HG02885 (cell line): Measurements from ENCODE around the gene TYROBP.
"Not testable (repeated sequence)": the region's sequence is repeated elsewhere in the genome, so short reads cannot be mapped to it uniquely, and the experiment has no call there.

Experiments
- ATAC-seq: cut with Tn5 transposase; IDR thresholded peaks from one replicate; pipeline ENCODE4 v1.9.1; 2021; ENCODE audit warnings: mild to moderate bottlenecking; ENCODE audit not compliant: unreplicated experiment, poor library complexity

Gene TYROBP

GRCh38 chr19:35908010-35908441 lies at the start of gene TYROBP:
Gene TYROBP, minus strand, starts transcription at chr19:35908295. Its CDS starts 67 bp downstream, at chr19:35908228.
- no peak for ATAC-seq

- ATAC-seq = not testable (repeated sequence)
Observed at GRCh38 chr19:35957411-35957810, 49.3 kb upstream of the TYROBP start.

GRCh38 chr19:35955881-35956634 lies 48.0 kb upstream of the TYROBP start:
- ATAC-seq = no peak

- ATAC-seq = no peak
Observed at GRCh38 chr19:35949131-35949530, 41.0 kb upstream of the TYROBP start.

GRCh38 chr19:35946203-35946602 lies 38.1 kb upstream of the TYROBP start:
- ATAC-seq = no peak

GRCh38 chr19:35945121-35945790 lies 37.2 kb upstream of the TYROBP start:
- ATAC-seq = no peak

GRCh38 chr19:35944556-35944955 lies 36.5 kb upstream of the TYROBP start:
- no peak for ATAC-seq

GRCh38 chr19:35943321-35944301 lies 35.5 kb upstream of the TYROBP start:
- no peak for ATAC-seq

- ATAC-seq = no peak
Observed at GRCh38 chr19:35942235-35942634, 34.1 kb upstream of the TYROBP start.

GRCh38 chr19:35940839-35941238 lies 32.7 kb upstream of the TYROBP start:
- no peak for ATAC-seq

GRCh38 chr19:35940078-35940775 lies 32.1 kb upstream of the TYROBP start:
- no peak for ATAC-seq

GRCh38 chr19:35939307-35940077 lies 31.4 kb upstream of the TYROBP start:
- ATAC-seq = no peak

- ATAC-seq = no peak
Observed at GRCh38 chr19:35938282-35939224, 30.5 kb upstream of the TYROBP start.

GRCh38 chr19:35937345-35938281 lies 29.5 kb upstream of the TYROBP start:
- no peak for ATAC-seq

- ATAC-seq = no peak
Observed at GRCh38 chr19:35936738-35937268, 28.7 kb upstream of the TYROBP start.

- no peak for ATAC-seq
Observed at GRCh38 chr19:35935911-35936737, 28.0 kb upstream of the TYROBP start, which contains the start of gene LRFN3. Gene LRFN3, plus strand, starts transcription at chr19:35936374. Its CDS starts 3,052 bp downstream, at chr19:35939426.
